GM10847 (cell line): ENCODE data around the gene OR13J1.

ENCODE experiments used
- POLR2A ChIP-seq: IDR thresholded peaks from 2 replicates; pipeline ENCODE4 v1.6.1; 2011; ENCODE audit not compliant: insufficient read length; ENCODE audit errors: extremely low read depth

The OR13J1 gene

DNA sequence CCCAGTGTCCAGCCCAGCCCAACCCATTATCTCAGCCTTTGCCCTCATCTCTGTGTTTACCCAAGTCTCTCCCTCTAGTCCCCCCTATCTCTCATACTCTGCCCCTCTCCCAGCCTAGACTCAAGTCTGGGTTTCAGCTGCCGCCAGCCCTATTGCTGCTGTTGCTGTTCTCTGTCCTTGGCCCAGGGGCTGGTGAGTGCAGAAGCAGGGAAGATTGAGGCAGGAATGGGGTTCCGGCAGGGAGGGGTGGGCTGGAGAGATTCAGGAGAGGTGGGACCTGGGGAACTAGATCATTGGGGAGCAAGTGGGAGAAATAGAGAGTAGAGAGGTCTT lies 40.5 kb downstream of the OR13J1 start:
- TF ChIP-seq POLR2A = no peak

GRCh38 chr9:35829084-35829763 lies 41.0 kb downstream of the OR13J1 start, which contains the start of gene TMEM8B:
Gene TMEM8B, plus strand, starts transcription at chr9:35829228. Its CDS starts 220 bp downstream, at chr9:35829448.
- TF ChIP-seq POLR2A = peak; percentile 18

GRCh38 chr9:35828716-35829083 lies 41.5 kb downstream of the OR13J1 start, which contains the start of gene FAM221B:
Gene FAM221B, minus strand, starts transcription at chr9:35828732. Its CDS starts 2,571 bp downstream, at chr9:35826161.
- no peak for TF ChIP-seq POLR2A

DNA sequence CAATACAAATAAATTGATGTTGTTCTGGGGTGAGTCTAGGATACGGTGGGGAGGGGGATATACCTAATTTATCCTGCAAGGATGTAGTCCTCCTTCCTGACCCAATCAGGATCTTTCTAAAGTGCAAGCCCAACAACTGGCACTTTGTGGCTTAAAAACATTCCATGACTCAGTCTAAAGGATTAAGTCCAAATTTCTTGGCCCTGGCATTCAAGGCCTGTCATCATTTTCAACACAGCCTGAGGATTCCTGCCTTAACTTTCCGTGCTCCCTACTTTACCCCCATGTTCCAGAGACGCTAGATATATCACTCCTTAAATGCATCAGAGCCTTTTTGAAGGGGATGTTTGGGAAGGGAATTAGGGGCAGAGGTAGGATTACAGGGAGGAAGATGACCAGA lies 42.7 kb downstream of the OR13J1 start:
- no peak for TF ChIP-seq POLR2A

DNA sequence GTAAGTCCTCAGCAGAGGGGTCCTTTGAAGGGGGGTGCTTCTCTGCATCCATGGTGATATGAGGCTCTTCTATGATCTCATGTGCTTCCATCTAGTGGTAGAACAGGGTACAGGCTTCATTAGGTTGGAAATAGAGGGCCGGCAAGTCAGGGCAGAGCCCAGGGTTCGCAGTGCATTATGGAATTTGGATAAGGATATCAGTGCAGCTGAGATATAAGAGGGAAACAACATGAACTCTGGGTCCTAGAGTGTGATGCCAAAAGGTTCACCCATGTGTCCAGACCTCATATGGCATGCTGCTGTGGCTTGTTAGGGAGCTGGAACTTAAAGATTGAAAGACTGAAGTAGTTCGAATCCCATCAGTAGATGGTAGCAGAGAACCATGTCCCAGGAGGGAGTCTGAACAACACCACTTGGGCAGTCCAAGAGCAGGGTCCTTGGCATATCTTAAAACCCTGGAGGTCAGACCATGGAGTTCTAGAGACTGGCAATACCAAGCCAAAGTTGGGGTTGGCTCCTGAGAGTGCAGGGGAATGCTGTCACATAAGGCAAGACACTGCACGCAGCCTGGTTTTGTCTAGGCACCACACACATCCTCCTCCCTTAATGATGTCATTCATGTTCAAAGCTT lies 44.0 kb downstream of the OR13J1 start:
- TF ChIP-seq POLR2A = no peak

GRCh38 chr9:35822926-35823325 lies 47.3 kb downstream of the OR13J1 start:
- no peak for TF ChIP-seq POLR2A

- TF ChIP-seq POLR2A = no peak
Observed at GRCh38 chr9:35820076-35820475, 50.1 kb downstream of the OR13J1 start.
